Measurements from ENCODE around the gene SHE.

DNA sequence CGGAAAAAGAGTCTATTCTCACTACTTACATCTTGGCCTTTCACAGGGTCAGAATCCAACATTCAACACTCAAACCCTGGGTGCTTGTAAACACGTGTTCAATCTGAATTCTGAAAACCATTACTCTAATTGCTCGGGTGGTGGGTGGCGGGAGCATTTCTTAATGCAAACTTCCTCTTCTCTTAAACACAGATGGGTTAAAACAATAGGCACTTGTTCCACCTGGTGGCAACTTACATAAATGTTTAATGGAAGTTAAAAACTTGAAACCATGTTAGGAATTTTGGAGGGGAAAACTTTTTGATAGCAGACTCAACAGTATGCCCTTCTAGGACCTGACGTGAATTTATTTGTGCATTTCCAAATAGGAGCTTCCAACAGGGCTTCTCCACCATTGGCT, 23.6 kb downstream of the SHE start:
- TF ChIP-seq FOXM1 (IDR thresholded peaks at IDR 0.05; ENCODE audit: borderline replicate concordance, low read depth) (no peak), RAD21 (IDR thresholded peaks at IDR 0.05; ENCODE audit: low read depth) (peak; percentile 44; the same call in 1 of the 2 replicates), CEBPB (IDR thresholded peaks at IDR 0.05) (no peak), EGR1 (IDR thresholded peaks at IDR 0.05) (no peak), TAF1 (IDR thresholded peaks at IDR 0.05; ENCODE audit: low read depth) (no peak), EP300 (IDR thresholded peaks at IDR 0.05; ENCODE audit: borderline replicate concordance) (no peak), TCF12 (IDR thresholded peaks at IDR 0.05; ENCODE audit: low read depth) (no peak), NFIC (IDR thresholded peaks at IDR 0.05) (no peak), YY1 (IDR thresholded peaks at IDR 0.05; ENCODE audit: low read depth) (no peak), ZBTB7A (IDR thresholded peaks at IDR 0.05; ENCODE audit: low read depth) (no peak)
- TF ChIP-seq, protein P1, sequence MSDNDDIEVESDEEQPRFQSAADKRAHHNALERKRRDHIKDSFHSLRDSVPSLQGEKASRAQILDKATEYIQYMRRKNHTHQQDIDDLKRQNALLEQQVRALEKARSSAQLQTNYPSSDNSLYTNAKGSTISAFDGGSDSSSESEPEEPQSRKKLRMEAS (IDR thresholded peaks at IDR 0.05) = no peak
- TF ChIP-seq, protein P2, sequence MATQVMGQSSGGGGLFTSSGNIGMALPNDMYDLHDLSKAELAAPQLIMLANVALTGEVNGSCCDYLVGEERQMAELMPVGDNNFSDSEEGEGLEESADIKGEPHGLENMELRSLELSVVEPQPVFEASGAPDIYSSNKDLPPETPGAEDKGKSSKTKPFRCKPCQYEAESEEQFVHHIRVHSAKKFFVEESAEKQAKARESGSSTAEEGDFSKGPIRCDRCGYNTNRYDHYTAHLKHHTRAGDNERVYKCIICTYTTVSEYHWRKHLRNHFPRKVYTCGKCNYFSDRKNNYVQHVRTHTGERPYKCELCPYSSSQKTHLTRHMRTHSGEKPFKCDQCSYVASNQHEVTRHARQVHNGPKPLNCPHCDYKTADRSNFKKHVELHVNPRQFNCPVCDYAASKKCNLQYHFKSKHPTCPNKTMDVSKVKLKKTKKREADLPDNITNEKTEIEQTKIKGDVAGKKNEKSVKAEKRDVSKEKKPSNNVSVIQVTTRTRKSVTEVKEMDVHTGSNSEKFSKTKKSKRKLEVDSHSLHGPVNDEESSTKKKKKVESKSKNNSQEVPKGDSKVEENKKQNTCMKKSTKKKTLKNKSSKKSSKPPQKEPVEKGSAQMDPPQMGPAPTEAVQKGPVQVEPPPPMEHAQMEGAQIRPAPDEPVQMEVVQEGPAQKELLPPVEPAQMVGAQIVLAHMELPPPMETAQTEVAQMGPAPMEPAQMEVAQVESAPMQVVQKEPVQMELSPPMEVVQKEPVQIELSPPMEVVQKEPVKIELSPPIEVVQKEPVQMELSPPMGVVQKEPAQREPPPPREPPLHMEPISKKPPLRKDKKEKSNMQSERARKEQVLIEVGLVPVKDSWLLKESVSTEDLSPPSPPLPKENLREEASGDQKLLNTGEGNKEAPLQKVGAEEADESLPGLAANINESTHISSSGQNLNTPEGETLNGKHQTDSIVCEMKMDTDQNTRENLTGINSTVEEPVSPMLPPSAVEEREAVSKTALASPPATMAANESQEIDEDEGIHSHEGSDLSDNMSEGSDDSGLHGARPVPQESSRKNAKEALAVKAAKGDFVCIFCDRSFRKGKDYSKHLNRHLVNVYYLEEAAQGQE (IDR thresholded peaks at IDR 0.05; ENCODE audit: low read depth) = no peak
- TF ChIP-seq, protein P3, sequence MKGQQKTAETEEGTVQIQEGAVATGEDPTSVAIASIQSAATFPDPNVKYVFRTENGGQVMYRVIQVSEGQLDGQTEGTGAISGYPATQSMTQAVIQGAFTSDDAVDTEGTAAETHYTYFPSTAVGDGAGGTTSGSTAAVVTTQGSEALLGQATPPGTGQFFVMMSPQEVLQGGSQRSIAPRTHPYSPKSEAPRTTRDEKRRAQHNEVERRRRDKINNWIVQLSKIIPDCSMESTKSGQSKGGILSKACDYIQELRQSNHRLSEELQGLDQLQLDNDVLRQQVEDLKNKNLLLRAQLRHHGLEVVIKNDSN (IDR thresholded peaks at IDR 0.05) = no peak

All from Ishikawa (cell line).